OCI-LY1 (cell line): Measurements from ENCODE around the gene TFDP2.

ENCODE experiments used
- H2AFZ ChIP-seq: fragments of 200-600 bp; sonication (generic), shearing (Covaris generic); 2 replicates; pipeline ENCODE4 v1.6.0; 2014; ENCODE audit warnings: antibody characterized with exemption, mild to moderate bottlenecking, low read length
- H3F3A ChIP-seq: fragments of 200-600 bp; sonication (generic), shearing (Covaris generic); 2 replicates; pipeline ENCODE4 v1.6.0; 2014; ENCODE audit warnings: mild to moderate bottlenecking, antibody characterized with exemption, low read length, moderate library complexity; ENCODE audit not compliant: insufficient read depth
- H3K27ac ChIP-seq: fragments of 200-600 bp; sonication (generic); 2 replicates; pipeline ENCODE4 v1.5.1; 2014; ENCODE audit warnings: low read length, mixed run types, mild to moderate bottlenecking, low read depth; ENCODE audit not compliant: poor library complexity, severe bottlenecking
- H3K27me3 ChIP-seq: fragments of 200-600 bp; sonication (generic); 2 replicates; pipeline ENCODE4 v1.6.0; 2014; ENCODE audit warnings: antibody characterized with exemption, mild to moderate bottlenecking, low read length, moderate library complexity; ENCODE audit not compliant: insufficient read depth
- H3K36me3 ChIP-seq: fragments of 200-600 bp; sonication (generic); 2 replicates; pipeline ENCODE4 v1.6.1; 2014; ENCODE audit warnings: mild to moderate bottlenecking, antibody characterized with exemption, low read length, moderate library complexity, mixed read lengths; ENCODE audit not compliant: insufficient read depth
- H3K4me1 ChIP-seq: fragments of 200-600 bp; sonication (generic); 2 replicates; pipeline ENCODE4 v1.5.1; 2014; ENCODE audit warnings: mild to moderate bottlenecking, low read length, moderate library complexity; ENCODE audit not compliant: insufficient read depth, severe bottlenecking
- H3K4me2 ChIP-seq: fragments of 200-600 bp; sonication (generic), shearing (Covaris generic); 2 replicates; pipeline ENCODE4 v1.6.1; 2014; ENCODE audit warnings: low read length
- H3K4me3 ChIP-seq: fragments of 200-600 bp; sonication (generic); 2 replicates; pipeline ENCODE4 v1.5.1; 2014; ENCODE audit warnings: low read length, low read depth, mild to moderate bottlenecking, mixed read lengths; ENCODE audit not compliant: poor library complexity, severe bottlenecking
- H3K79me2 ChIP-seq: fragments of 200-600 bp; shearing (Covaris generic); 2 replicates; pipeline ENCODE4 v1.6.1; 2016; ENCODE audit warnings: mixed run types, low read length, mixed read lengths; ENCODE audit not compliant: insufficient read depth
- H3K9ac ChIP-seq: fragments of 200-600 bp; sonication (generic), shearing (Covaris generic); 2 replicates; pipeline ENCODE4 v1.6.1; 2014; ENCODE audit warnings: mild to moderate bottlenecking, low read length, mixed read lengths
- H3K9me2 ChIP-seq: fragments of 200-600 bp; sonication (generic), shearing (Covaris generic); 2 replicates; pipeline ENCODE4 v1.6.1; 2014; ENCODE audit warnings: low read depth, mild to moderate bottlenecking, low read length, mixed read lengths
- H3K9me3 ChIP-seq: fragments of 200-600 bp; shearing (Covaris generic); 2 replicates; pipeline ENCODE4 v1.6.1; 2014; ENCODE audit warnings: low read length, mixed read lengths
- H4K20me1 ChIP-seq: fragments of 200-600 bp; sonication (generic), shearing (Covaris generic); 2 replicates; pipeline ENCODE4 v1.6.0; 2016; ENCODE audit warnings: mild to moderate bottlenecking, low read length; ENCODE audit not compliant: insufficient read depth
- EZH2 ChIP-seq: fragments of 200-600 bp; sonication (generic), shearing (Covaris generic); IDR thresholded peaks from 2 replicates; pipeline ENCODE4 v1.8.0; 2017; ENCODE audit warnings: borderline replicate concordance, mixed run types, mild to moderate bottlenecking, antibody characterized with exemption, low read length, moderate library complexity, mixed read lengths
- TF ChIP-seq, protein P1 (sequence below): fragments of 200-600 bp; sonication (generic), shearing (Covaris generic); IDR thresholded peaks from 2 replicates; pipeline ENCODE4 v1.5.1; 2017; ENCODE audit warnings: mild to moderate bottlenecking, antibody characterized with exemption, low read length, moderate library complexity, mixed read lengths

Gene TFDP2

DNA sequence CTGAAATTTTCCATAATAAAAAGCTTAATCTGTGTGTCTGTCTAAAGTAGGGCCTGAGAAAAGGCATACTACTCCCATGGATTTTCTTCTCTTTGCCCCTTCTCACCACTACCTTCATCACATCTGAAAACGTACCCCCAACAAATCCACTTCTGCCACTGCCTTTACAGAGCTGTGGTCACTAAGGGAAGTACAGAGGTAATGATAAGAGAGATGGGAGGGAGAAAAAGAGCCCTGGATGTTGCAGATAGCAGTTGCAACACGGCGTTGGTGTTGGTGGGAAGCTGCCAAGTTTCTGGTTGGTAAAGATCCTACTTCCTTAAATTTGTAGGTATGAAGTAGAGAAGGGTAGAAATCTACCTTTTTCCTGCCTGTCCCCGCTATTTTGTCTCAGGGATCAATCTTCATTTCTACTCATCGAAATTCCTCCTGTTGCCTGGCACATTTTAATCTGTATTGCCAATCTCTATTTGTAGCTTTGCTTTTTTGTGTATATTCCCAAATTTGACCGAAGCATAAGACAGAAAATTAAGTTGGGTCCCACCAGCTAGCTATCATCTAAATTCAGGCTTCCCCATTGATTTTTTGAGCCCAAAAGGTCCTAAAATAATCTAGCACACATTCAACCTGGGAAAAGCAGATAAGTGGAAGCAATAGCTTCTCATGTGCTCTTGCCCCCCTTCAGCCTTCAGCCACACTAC is 102.9 kb downstream of the TFDP2 start:
- Histone ChIP-seq H3K4me3 (no peak overlapping the region), H3K27me3 (no peaks in the 10 kb centered on the region), H3K9me3 (0 out of 2 replicates have a peak, but pooled peaks cover 3% of the 10 kb centered on the region), H3F3A (0 out of 2 replicates have a peak, but pooled peaks cover 4% of the 10 kb centered on the region), H3K79me2 (no peaks in the 10 kb centered on the region), H3K36me3 (peaks cover 45% of the 10 kb centered on the region), H3K9me2 (no peaks in the 10 kb centered on the region), H3K27ac (no peak overlapping the region), H2AFZ (no peak overlapping the region), H3K4me2 (no peak overlapping the region), H3K9ac (no peak overlapping the region), H3K4me1 (no peaks in the 10 kb centered on the region), H4K20me1 (no peaks in the 10 kb centered on the region)
- TF ChIP-seq, protein P1, sequence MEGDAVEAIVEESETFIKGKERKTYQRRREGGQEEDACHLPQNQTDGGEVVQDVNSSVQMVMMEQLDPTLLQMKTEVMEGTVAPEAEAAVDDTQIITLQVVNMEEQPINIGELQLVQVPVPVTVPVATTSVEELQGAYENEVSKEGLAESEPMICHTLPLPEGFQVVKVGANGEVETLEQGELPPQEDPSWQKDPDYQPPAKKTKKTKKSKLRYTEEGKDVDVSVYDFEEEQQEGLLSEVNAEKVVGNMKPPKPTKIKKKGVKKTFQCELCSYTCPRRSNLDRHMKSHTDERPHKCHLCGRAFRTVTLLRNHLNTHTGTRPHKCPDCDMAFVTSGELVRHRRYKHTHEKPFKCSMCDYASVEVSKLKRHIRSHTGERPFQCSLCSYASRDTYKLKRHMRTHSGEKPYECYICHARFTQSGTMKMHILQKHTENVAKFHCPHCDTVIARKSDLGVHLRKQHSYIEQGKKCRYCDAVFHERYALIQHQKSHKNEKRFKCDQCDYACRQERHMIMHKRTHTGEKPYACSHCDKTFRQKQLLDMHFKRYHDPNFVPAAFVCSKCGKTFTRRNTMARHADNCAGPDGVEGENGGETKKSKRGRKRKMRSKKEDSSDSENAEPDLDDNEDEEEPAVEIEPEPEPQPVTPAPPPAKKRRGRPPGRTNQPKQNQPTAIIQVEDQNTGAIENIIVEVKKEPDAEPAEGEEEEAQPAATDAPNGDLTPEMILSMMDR, result no peak
- TF ChIP-seq EZH2, result no peak

DNA sequence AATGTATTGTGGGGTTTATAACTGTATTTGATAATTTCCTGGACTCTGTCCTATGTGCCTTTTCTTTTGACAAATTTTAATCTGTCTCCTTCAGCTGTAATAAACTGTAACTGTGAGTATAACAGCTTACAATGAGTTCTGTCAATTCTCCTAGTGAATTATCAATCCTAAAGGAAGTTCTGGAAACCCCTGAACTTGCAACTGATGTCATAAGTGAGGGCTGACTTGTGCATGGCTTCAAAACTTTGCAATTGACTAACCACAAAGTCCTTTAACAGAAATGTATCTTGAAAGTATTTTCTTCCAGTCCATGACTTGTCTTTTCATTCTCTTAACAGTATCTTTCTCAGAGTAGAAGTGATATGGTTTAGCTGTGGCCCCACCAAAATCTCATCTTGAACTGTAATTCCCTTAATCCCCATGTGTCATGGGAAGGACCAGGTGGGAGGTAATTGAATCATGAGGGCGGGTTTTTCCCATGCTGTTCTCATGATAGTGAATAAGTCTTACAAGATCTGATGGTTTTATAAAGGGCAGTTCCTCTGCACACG is 108.3 kb downstream of the TFDP2 start:
- Histone ChIP-seq H3K36me3 (peaks cover 21% of the 10 kb centered on the region), H3K27ac (no peak overlapping the region), H3K4me2 (no peak overlapping the region), H3K4me3 (no peak overlapping the region), H3K9me2 (no peaks in the 10 kb centered on the region), H3K4me1 (peaks cover 21% of the 10 kb centered on the region), H4K20me1 (no peaks in the 10 kb centered on the region), H3K79me2 (no peaks in the 10 kb centered on the region), H3K27me3 (no peaks in the 10 kb centered on the region), H2AFZ (no peak overlapping the region), H3F3A (0 out of 2 replicates have a peak, but pooled peaks cover 4% of the 10 kb centered on the region), H3K9ac (no peak overlapping the region), H3K9me3 (0 out of 2 replicates have a peak, but pooled peaks cover 4% of the 10 kb centered on the region)
- TF ChIP-seq, protein P1, result no peak
- no peak for TF ChIP-seq EZH2

DNA sequence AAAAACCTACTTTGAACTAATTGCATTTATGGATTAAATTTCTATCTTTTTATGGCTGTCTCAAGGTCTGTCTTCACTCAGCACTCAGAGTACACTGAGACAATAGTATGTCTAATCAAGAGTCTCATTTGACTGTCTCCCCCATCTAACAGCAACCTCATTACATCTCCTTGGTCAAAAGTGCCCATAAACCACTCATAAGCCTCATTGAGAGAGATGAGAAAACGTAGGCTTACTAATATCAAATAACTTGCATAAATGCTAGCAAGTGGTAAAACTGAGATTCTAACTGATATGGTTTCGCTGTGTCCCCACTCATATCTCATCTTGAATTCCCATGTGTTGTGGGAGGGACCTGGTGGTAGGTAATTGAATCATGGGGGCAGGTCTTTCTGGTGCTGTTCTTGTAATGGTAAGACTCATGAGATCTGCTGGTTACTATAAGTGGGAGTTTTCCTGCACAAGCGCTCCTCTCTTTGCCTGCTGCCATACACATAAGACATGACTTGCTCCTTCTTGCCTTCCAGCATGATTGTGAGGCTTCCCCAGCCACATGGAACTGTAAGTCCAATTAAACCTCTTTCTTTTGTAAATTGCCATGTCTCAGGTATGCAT is 113.9 kb downstream of the TFDP2 start:
- no peaks in the 10 kb centered on the region for H3K79me2 ChIP-seq
- H4K20me1 ChIP-seq, result no peaks in the 10 kb centered on the region
- H3K4me3 ChIP-seq, result no peak overlapping the region
- H3K9me3 ChIP-seq, result peaks cover 7% of the 10 kb centered on the region; the same call in 1 of the 2 replicates
- H3K27ac ChIP-seq, result no peak overlapping the region
- H3K9me2 ChIP-seq, result no peaks in the 10 kb centered on the region
- H3K4me2 ChIP-seq, result no peak overlapping the region
- peaks cover 16% of the 10 kb centered on the region; the same call in 1 of the 2 replicates for H3K36me3 ChIP-seq
- H3K9ac ChIP-seq, result no peak overlapping the region
- no peak overlapping the region for H2AFZ ChIP-seq
- H3K27me3 ChIP-seq, result no peaks in the 10 kb centered on the region
- TF ChIP-seq EZH2, result no peak
- TF ChIP-seq, protein P1, result no peak
- peaks cover 23% of the 10 kb centered on the region for H3K4me1 ChIP-seq
- H3F3A ChIP-seq, result peaks cover 12% of the 10 kb centered on the region; the same call in 1 of the 2 replicates
